H1 (cell line): ENCODE results near the gene LPP. TPM values are rescaled to one million over a fixed set of nuclear protein-coding genes. Genes with fewer than 3 reads are reported as not detected.

Source experiments
- CTCF ChIA-PET: fragments of 300-600 bp; sonication (Branson Sonifier 250); formaldehyde crosslinking; loops from one replicate; lab custom pipeline; 2021; ENCODE audit not compliant: partially characterized antibody; lab: Charles Lee
- POLR2A ChIA-PET: fragments of 300-600 bp; sonication (Branson Sonifier 250); formaldehyde crosslinking; loops from one replicate; lab custom pipeline; 2021; ENCODE audit warnings: inconsistent platforms; ENCODE audit not compliant: partially characterized antibody; lab: Charles Lee
- DNase-seq, 2 experiments: peaks; one replicate each; pipeline versions ENCODE4 v3.0.0 to v3.0.0-alpha.2; 2010 to 2022; ENCODE audit warnings: low spot score in 2 of 2, low read depth in 1 of 2, mixed read lengths in 1 of 2
- FAIRE-seq: peaks from 2 replicates; lab custom pipeline; 2011; peaks lifted over from hg19 to GRCh38; lab: Jason Lieb, UNC
- H2AFZ ChIP-seq: 2 replicates; pipeline ENCODE4 v1.8.1; 2012; ENCODE audit warnings: low read length, inconsistent platforms
- H2AK5ac ChIP-seq: 2 replicates; pipeline ENCODE4 v1.6.1; 2013; ENCODE audit warnings: low read depth, low read length
- H2BK120ac ChIP-seq: replicated peaks from 2 replicates; pipeline ENCODE3; 2013; ENCODE audit warnings: low read depth, low read length, inconsistent platforms
- H2BK12ac ChIP-seq: 2 replicates; pipeline ENCODE4 v1.6.1; 2013; ENCODE audit warnings: low read depth, low read length
- H2BK15ac ChIP-seq: 2 replicates; pipeline ENCODE4 v1.6.1; 2013; ENCODE audit warnings: low read length
- H2BK20ac ChIP-seq: 2 replicates; pipeline ENCODE4 v1.6.1; 2013; ENCODE audit warnings: low read length
- H2BK5ac ChIP-seq: 2 replicates; pipeline ENCODE4 v1.6.1; 2013; ENCODE audit warnings: low read depth, low read length
- H3K14ac ChIP-seq: 2 replicates; pipeline ENCODE4 v1.6.1; 2013; ENCODE audit warnings: inconsistent platforms; ENCODE audit not compliant: insufficient read length
- H3K18ac ChIP-seq: 2 replicates; pipeline ENCODE4 v1.6.1; 2013; ENCODE audit warnings: low read length; ENCODE audit errors: extremely low read depth
- H3K23ac ChIP-seq: 2 replicates; pipeline ENCODE4 v1.6.1; 2013; ENCODE audit warnings: inconsistent platforms; ENCODE audit not compliant: insufficient read length
- H3K23me2 ChIP-seq: 2 replicates; pipeline ENCODE4 v1.6.1; 2013; ENCODE audit warnings: low read depth, low read length
- H3K27ac ChIP-seq: 2 replicates; pipeline ENCODE4 v1.6.1; 2011; ENCODE audit warnings: low read depth, low read length, inconsistent platforms
- H3K27me3 ChIP-seq, 4 experiments: replicated peaks in 1 of 4; 1 replicate in 1 of 4; 2 replicates in 3 of 4; pipeline versions ENCODE4 v1.6.1 to v1.8.1; 2011 to 2013; ENCODE audit warnings: low read length in 3 of 4, mild to moderate bottlenecking in 3 of 4, inconsistent platforms in 2 of 4, mixed read lengths in 2 of 4, moderate library complexity in 1 of 4; ENCODE audit not compliant: control insufficient read depth in 3 of 4, insufficient read depth in 3 of 4; ENCODE audit errors: extremely low read depth in 1 of 4
- H3K36me3 ChIP-seq, 4 experiments: 2 replicates each; pipeline versions ENCODE4 v1.6.1 to v1.8.1; 2011 to 2013; ENCODE audit warnings: mild to moderate bottlenecking in 4 of 4, low read length in 3 of 4, moderate library complexity in 2 of 4, control low read depth in 1 of 4, inconsistent platforms in 1 of 4; ENCODE audit not compliant: insufficient read depth in 4 of 4, control insufficient read depth in 2 of 4
- H3K4ac ChIP-seq: replicated peaks from 2 replicates; pipeline ENCODE3; 2013; ENCODE audit warnings: low read length, low read depth, mixed read lengths, inconsistent platforms; ENCODE audit not compliant: insufficient read length
- H3K4me1 ChIP-seq, 4 experiments: replicated peaks in 1 of 4; 1 replicate in 1 of 4; 2 replicates in 3 of 4; pipeline versions ENCODE4 v1.6.1 to v1.8.1; 2011 to 2013; ENCODE audit warnings: low read length in 3 of 4, inconsistent platforms in 2 of 4, mixed read lengths in 1 of 4; ENCODE audit not compliant: insufficient read depth in 4 of 4, control insufficient read depth in 3 of 4
- H3K4me2 ChIP-seq, 2 experiments: 2 replicates each; pipeline versions ENCODE4 v1.6.1 to v1.8.1; 2011 to 2013; ENCODE audit warnings: low read depth in 2 of 2, low read length in 2 of 2, control low read depth in 1 of 2, inconsistent platforms in 1 of 2, mild to moderate bottlenecking in 1 of 2; ENCODE audit not compliant: insufficient read depth in 1 of 2
- H3K4me3 ChIP-seq, 4 experiments: fragments of 200-600, 300-600 bp in 1 of 4; sonication (generic), shearing (Covaris generic), sonication (Bioruptor Twin) in 1 of 4; 2 replicates each; pipeline versions ENCODE4 v1.5.1 to v1.8.1; 2011 to 2016; ENCODE audit warnings: low read length in 4 of 4, low read depth in 3 of 4, control low read depth in 2 of 4, inconsistent platforms in 2 of 4, mild to moderate bottlenecking in 2 of 4, mixed read lengths in 1 of 4, moderate library complexity in 1 of 4; ENCODE audit not compliant: insufficient read depth in 2 of 4; ENCODE audit errors: extremely low read depth in 1 of 4
- H3K56ac ChIP-seq: replicated peaks from 2 replicates; pipeline ENCODE3; 2013; ENCODE audit warnings: low read depth, mild to moderate bottlenecking, mixed read lengths, low read length, inconsistent platforms; ENCODE audit not compliant: insufficient read length
- H3K79me1 ChIP-seq: 2 replicates; pipeline ENCODE4 v1.6.1; 2013; ENCODE audit warnings: low read depth, low read length, control low read depth
- H3K79me2 ChIP-seq, 2 experiments: 2 replicates each; pipeline versions ENCODE4 v1.6.1 to v1.8.1; 2012 to 2013; ENCODE audit warnings: low read length in 2 of 2, mild to moderate bottlenecking in 2 of 2, inconsistent platforms in 1 of 2; ENCODE audit not compliant: insufficient read depth in 2 of 2, control insufficient read depth in 1 of 2
- H3K9ac ChIP-seq, 4 experiments: replicated peaks in 1 of 4; 1 replicate in 1 of 4; 2 replicates in 3 of 4; pipeline versions ENCODE4 v1.6.1 to v1.8.1; 2011 to 2013; ENCODE audit warnings: low read depth in 3 of 4, low read length in 3 of 4, control low read depth in 2 of 4, mild to moderate bottlenecking in 2 of 4, moderate library complexity in 2 of 4, inconsistent platforms in 1 of 4; ENCODE audit errors: extremely low read depth in 1 of 4
- H3K9me3 ChIP-seq, 2 experiments: 2 replicates each; pipeline versions ENCODE4 v1.6.1 to v1.8.1; 2012 to 2013; ENCODE audit warnings: mild to moderate bottlenecking in 2 of 2, moderate library complexity in 2 of 2, control low read depth in 1 of 2, inconsistent platforms in 1 of 2, low read depth in 1 of 2, low read length in 1 of 2, mixed read lengths in 1 of 2; ENCODE audit not compliant: insufficient read depth in 2 of 2
- H4K20me1 ChIP-seq, 2 experiments: replicated peaks in 1 of 2; 2 replicates each; pipeline versions ENCODE3 to v1.8.1; 2011 to 2013; ENCODE audit warnings: inconsistent platforms in 2 of 2, low read length in 2 of 2, mild to moderate bottlenecking in 1 of 2; ENCODE audit not compliant: insufficient read depth in 2 of 2, control insufficient read depth in 1 of 2
- H4K5ac ChIP-seq: 2 replicates; pipeline ENCODE4 v1.6.1; 2013; ENCODE audit warnings: low read length, low read depth, mixed read lengths, inconsistent platforms; ENCODE audit not compliant: insufficient read length
- H4K8ac ChIP-seq: 2 replicates; pipeline ENCODE4 v1.8.0; 2013; ENCODE audit warnings: mild to moderate bottlenecking, moderate library complexity, low read length, inconsistent platforms; ENCODE audit not compliant: insufficient read depth; ENCODE audit errors: extremely low read depth
- H4K91ac ChIP-seq: replicated peaks from 2 replicates; pipeline ENCODE3; 2013; ENCODE audit warnings: low read length, mixed read lengths, inconsistent platforms; ENCODE audit not compliant: insufficient read length
- CREB1 ChIP-seq: IDR thresholded peaks from 2 replicates; pipeline ENCODE4 v1.6.1; 2012; ENCODE audit warnings: inconsistent platforms
- EP300 ChIP-seq, 2 experiments: IDR thresholded peaks; 1 replicate in 1 of 2; 2 replicates in 1 of 2; pipeline ENCODE4 v1.6.1; 2011 to 2012; ENCODE audit warnings: low read depth in 2 of 2, low read length in 2 of 2, mild to moderate bottlenecking in 2 of 2, borderline replicate concordance in 1 of 2, inconsistent platforms in 1 of 2, moderate library complexity in 1 of 2
- HDAC2 ChIP-seq, 2 experiments: fragments of 300-600 bp in 1 of 2; sonication (generic) in 1 of 2; IDR thresholded peaks; 2 replicates each; pipeline ENCODE4 v1.6.1; 2011 to 2012; ENCODE audit warnings: low read depth in 2 of 2, low read length in 2 of 2, mild to moderate bottlenecking in 2 of 2, moderate library complexity in 2 of 2, borderline replicate concordance in 1 of 2, inconsistent platforms in 1 of 2
- HDAC6 ChIP-seq: IDR thresholded peaks from one replicate; pipeline ENCODE4 v1.7.1; 2012; ENCODE audit warnings: low read depth, mild to moderate bottlenecking, inconsistent platforms, low read length, moderate library complexity
- JUN ChIP-seq: IDR thresholded peaks from 2 replicates; pipeline ENCODE4 v1.6.1; 2011; ENCODE audit warnings: low read depth, mild to moderate bottlenecking, improper control_type of control experiment, low read length
- JUND ChIP-seq: IDR thresholded peaks from 2 replicates; pipeline ENCODE4 v1.6.1; 2011; ENCODE audit warnings: mild to moderate bottlenecking, improper control_type of control experiment, low read length
- KDM5A ChIP-seq: fragments of 200-600 bp; IDR thresholded peaks from 2 replicates; pipeline ENCODE4 v1.7.1; 2012; ENCODE audit warnings: mild to moderate bottlenecking, low read length, inconsistent platforms, mixed read lengths
- NANOG ChIP-seq: IDR thresholded peaks from 2 replicates; pipeline ENCODE4 v1.6.1; 2011; ENCODE audit warnings: low read length, low read depth, mild to moderate bottlenecking, inconsistent platforms; ENCODE audit not compliant: insufficient read depth, poor library complexity, severe bottlenecking
- PHF8 ChIP-seq: fragments of 200-600 bp; sonication (generic); conservative IDR thresholded peaks from 2 replicates; pipeline ENCODE4 v1.7.1; 2012; ENCODE audit warnings: low read depth, mild to moderate bottlenecking, inconsistent platforms, low read length, moderate library complexity
- SAP30 ChIP-seq: fragments of 300-600 bp; sonication (generic); IDR thresholded peaks from 2 replicates; pipeline ENCODE4 v1.7.1; 2012; ENCODE audit warnings: low read length, moderate library complexity, mild to moderate bottlenecking, inconsistent platforms; ENCODE audit not compliant: insufficient read depth, insufficient replicate concordance
- SP1 ChIP-seq: IDR thresholded peaks from 2 replicates; pipeline ENCODE4 v1.6.1; 2011; ENCODE audit warnings: low read depth, low read length
- SP4 ChIP-seq: IDR thresholded peaks from 2 replicates; pipeline ENCODE4 v1.6.1; 2012; ENCODE audit warnings: low read length, inconsistent platforms
- TAF1 ChIP-seq: IDR thresholded peaks from 2 replicates; pipeline ENCODE4 v1.6.1; 2011; ENCODE audit warnings: mild to moderate bottlenecking, low read depth, low read length
- WGBS, 2 experiments: shearing (Covaris generic) in 1 of 2; methylation state at CpG; one replicate each; pipeline versions ENCODE4 v1.1.6 to v1.1.7; 2013 to 2015; ENCODE audit warnings: low lambda C conversion rate in 2 of 2, mixed read lengths in 2 of 2, inconsistent platforms in 1 of 2, low coverage in 1 of 2, missing lambda C conversion rate in 1 of 2; ENCODE audit not compliant: insufficient replicate concordance in 2 of 2, insufficient coverage in 1 of 2, insufficient read length in 1 of 2; ENCODE audit errors: extremely low coverage in 1 of 2, missing lambda C conversion rate in 1 of 2; 5-methylcytosine and 5-hydroxymethylcytosine counted together
- polyA plus RNA-seq, 7 experiments: library from polyadenylated mRNA; depleted of rRNA in 3 of 7; stranded (reverse) in 5 of 7; unstranded in 2 of 7; fragments of >200 nt in 5 of 7; fragments of 200-250 nt in 2 of 7; gene quantifications; 1 replicate in 5 of 7; 2 replicates in 1 of 7; 4 replicates in 1 of 7; pipeline versions ENCODE4 v1.2.1 to v1.2.3, GENCODE V29; 2011 to 2013; ENCODE audit warnings: missing spikeins in 2 of 7, mixed read lengths in 2 of 7
- total RNA-seq: library from RNA; stranded (reverse); fragmentation: NEBNext Ultra II Directional; extraction: Animal tissue kit (Norgen Biotek cat#: 25700); gene quantifications from 2 replicates; pipeline ENCODE4 v1.2.1, GENCODE V29; 2021
- TF ChIP-seq, protein P1 (sequence below): IDR thresholded peaks from 2 replicates; pipeline ENCODE4 v1.6.1; 2012; ENCODE audit warnings: inconsistent platforms

LPP gene
- total and polyA plus RNA-seq, 2 of the 8 experiments (the other 6 are each of a cell fraction or from before 2014, with no cell fraction given) = 10.0 to 53.3 TPM

DNA sequence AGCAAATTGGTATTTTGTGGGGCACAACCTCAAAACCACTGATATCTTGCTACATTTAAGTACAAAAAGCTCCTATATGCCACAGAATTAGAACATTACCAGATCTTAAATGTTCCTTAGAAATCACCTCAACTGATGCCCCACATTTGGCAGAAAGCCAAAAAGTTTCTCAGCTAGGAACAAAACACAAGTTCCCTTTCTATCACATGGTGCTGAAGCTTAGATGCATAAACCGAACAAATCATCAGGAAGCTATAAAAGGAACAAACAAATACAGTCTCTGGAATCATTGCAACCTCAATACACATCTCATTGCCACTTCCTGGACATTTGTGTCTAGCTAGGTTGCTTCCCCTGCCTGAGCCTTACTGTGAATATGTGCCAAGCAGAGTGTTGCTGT, 492.6 kb downstream of the LPP start:
- H3K9ac ChIP-seq = peak overlapping the region in 1 of 4 experiments; percentile 34; a peak in 1 of 7 replicates
- no peaks in the 10 kb centered on the region for H3K36me3 ChIP-seq
- H2BK12ac ChIP-seq = no peak overlapping the region
- no peak overlapping the region for H3K56ac ChIP-seq
- ChIA-PET CTCF (interaction anchor here (0.6 to 1.3 kb wide), 2 partner anchors 18 to 22 kb away, joined by 3 to 5 read pairs; no protein-coding TSS in a partner anchor), POLR2A (no interaction called here)
- no peak overlapping the region for H4K5ac ChIP-seq
- H3K14ac ChIP-seq = no peak overlapping the region
- no peaks in the 10 kb centered on the region for H3K23me2 ChIP-seq
- peaks cover 0 to 2% of the 10 kb centered on the region in 2 experiments; a peak in 1 of 4 replicates for H3K9me3 ChIP-seq
- H2AK5ac ChIP-seq = no peak overlapping the region
- FAIRE-seq (no peak), DNase-seq (no peak)
- no peak overlapping the region for H3K4me3 ChIP-seq
- H4K91ac ChIP-seq = no peak overlapping the region
- no peak overlapping the region for H2BK20ac ChIP-seq
- H3K27me3 ChIP-seq = no peaks in the 10 kb centered on the region
- WGBS, 2 experiments = 0% methylated on average over 1 of the region's 1 CpG; no CpG with 5 or more reads in 1 of the 2 experiments
- no peak overlapping the region for H3K4ac ChIP-seq
- H3K27ac ChIP-seq = no peak overlapping the region
- H2AFZ ChIP-seq = no peak overlapping the region
- H4K8ac ChIP-seq = no peak overlapping the region
- no peaks in the 10 kb centered on the region for H3K79me1 ChIP-seq
- H2BK120ac ChIP-seq = no peak overlapping the region
- H2BK15ac ChIP-seq = no peak overlapping the region
- H3K23ac ChIP-seq = no peak overlapping the region
- no peaks in the 10 kb centered on the region for H4K20me1 ChIP-seq
- no peaks in the 10 kb centered on the region for H3K79me2 ChIP-seq
- no peak overlapping the region for H3K4me2 ChIP-seq
- H2BK5ac ChIP-seq = no peak overlapping the region
- no peak overlapping the region for H3K18ac ChIP-seq
- H3K4me1 ChIP-seq = no peaks in the 10 kb centered on the region
- TF ChIP-seq JUND (no peak), CREB1 (no peak), HDAC6 (no peak), HDAC2 (IDR thresholded peaks at IDR 0.05; ENCODE audit: borderline replicate concordance in 1 of 2, low read depth in 2 of 2, low read length in 2 of 2) (no peak), EP300 (IDR thresholded peaks at IDR 0.05; ENCODE audit: borderline replicate concordance in 1 of 2, low read depth in 2 of 2, low read length in 2 of 2) (no peak), SAP30 (no peak), SP4 (no peak), PHF8 (no peak), JUN (no peak), TAF1 (no peak), KDM5A (no peak), SP1 (no peak), NANOG (no peak)
- TF ChIP-seq, protein P1, sequence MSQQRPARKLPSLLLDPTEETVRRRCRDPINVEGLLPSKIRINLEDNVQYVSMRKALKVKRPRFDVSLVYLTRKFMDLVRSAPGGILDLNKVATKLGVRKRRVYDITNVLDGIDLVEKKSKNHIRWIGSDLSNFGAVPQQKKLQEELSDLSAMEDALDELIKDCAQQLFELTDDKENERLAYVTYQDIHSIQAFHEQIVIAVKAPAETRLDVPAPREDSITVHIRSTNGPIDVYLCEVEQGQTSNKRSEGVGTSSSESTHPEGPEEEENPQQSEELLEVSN = no peak
